K562 (cell line): ENCODE data around the gene OR1N2. TPM values are rescaled to one million over a fixed set of nuclear protein-coding genes. Genes with fewer than 3 reads are reported as not detected.

ENCODE experiments used
- ATAC-seq: fragments of 200-7000 bp; cut with Tn5 transposase; 3 replicates; pipeline ENCODE4 v1.9.1; 2020; ENCODE audit warnings: moderate library complexity
- BruUV-seq: library from RNA; stranded (reverse); fragments of 400-500 nt; replicated peaks from 2 replicates; lab custom pipeline; 2021; lab: Mats Ljungman, UMichigan
- CTCF ChIA-PET: fragments of 300-600 bp; formaldehyde crosslinking; extraction: SDS; loops from one replicate; lab custom pipeline; 2021; ENCODE audit warnings: low intra/inter-chr PET ratio; lab: Yijun Ruan, JAX
- POLR2A ChIA-PET: fragments of 300-600, 350-650 bp; sonication (Branson Sonifier 250); formaldehyde crosslinking; extraction: SDS; loops from one replicate; lab custom pipeline; 2021; ENCODE audit warnings: antibody characterized with exemption, inconsistent platforms; lab: Yijun Ruan, JAX
- DNase-seq, 4 experiments: peaks; one replicate each; pipeline versions ENCODE4 v3.0.0 to v3.0.0-alpha.2; 2011 to 2018; ENCODE audit warnings: low spot score in 3 of 4, mixed read lengths in 3 of 4; ENCODE audit errors: extremely low read depth in 1 of 4
- FAIRE-seq: peaks from 2 replicates; lab custom pipeline; 2011; peaks lifted over from hg19 to GRCh38; lab: Jason Lieb, UNC
- H2AFZ ChIP-seq: 2 replicates; pipeline ENCODE4 v1.6.0; 2011; ENCODE audit warnings: low read depth, low read length, control low read depth, inconsistent platforms
- H3K27ac ChIP-seq: fragments of 200-600 bp; 3 replicates; pipeline ENCODE4 v1.8.0; 2011; ENCODE audit warnings: low read depth, mild to moderate bottlenecking, control low read depth, inconsistent platforms, low read length, moderate library complexity, mixed read lengths; ENCODE audit errors: extremely low read depth
- H3K27me3 ChIP-seq, 2 experiments: fragments of 300-600 bp in 1 of 2; 2 replicates in 1 of 2; 3 replicates in 1 of 2; pipeline versions ENCODE4 v1.6.0 to v1.8.0; 2011; ENCODE audit warnings: inconsistent platforms in 2 of 2, low read length in 2 of 2, mild to moderate bottlenecking in 1 of 2, mixed read lengths in 1 of 2, moderate library complexity in 1 of 2; ENCODE audit not compliant: control insufficient read depth in 2 of 2, insufficient read depth in 2 of 2
- H3K36me3 ChIP-seq: fragments of 300-600 bp; 3 replicates; pipeline ENCODE4 v1.8.0; 2011; ENCODE audit warnings: mild to moderate bottlenecking, low read length, inconsistent platforms; ENCODE audit not compliant: control insufficient read depth, insufficient read depth
- H3K4me1 ChIP-seq, 2 experiments: fragments of 200-600 bp in 1 of 2; replicated peaks in 1 of 2; 2 replicates in 1 of 2; 3 replicates in 1 of 2; pipeline versions ENCODE4 v1.5.1 to v1.8.0; 2011; ENCODE audit warnings: inconsistent platforms in 2 of 2, low read length in 2 of 2, mild to moderate bottlenecking in 1 of 2, mixed read lengths in 1 of 2, moderate library complexity in 1 of 2; ENCODE audit not compliant: control insufficient read depth in 2 of 2, insufficient read depth in 2 of 2
- H3K4me2 ChIP-seq: 2 replicates; pipeline ENCODE4 v1.6.1; 2011; ENCODE audit warnings: low read length, control low read depth, inconsistent platforms, mixed read lengths; ENCODE audit not compliant: insufficient read depth
- H3K4me3 ChIP-seq: fragments of 200-600 bp; sonication (generic), shearing (Covaris generic); 2 replicates; pipeline ENCODE4 v1.5.1; 2016; ENCODE audit warnings: control low read depth, inconsistent platforms
- H3K79me2 ChIP-seq: fragments of 200-600 bp; 3 replicates; pipeline ENCODE4 v1.8.0; 2011; ENCODE audit warnings: low read length, inconsistent platforms; ENCODE audit not compliant: control insufficient read depth, insufficient read depth
- H3K9ac ChIP-seq, 2 experiments: 2 replicates each; pipeline versions ENCODE4 v1.6.0 to v1.6.1; 2011; ENCODE audit warnings: low read depth in 2 of 2, low read length in 2 of 2, control low read depth in 1 of 2, inconsistent platforms in 1 of 2, mild to moderate bottlenecking in 1 of 2, mixed read lengths in 1 of 2; ENCODE audit not compliant: insufficient read depth in 1 of 2
- H3K9me1 ChIP-seq: one replicate; pipeline ENCODE4 v1.6.0; 2011; ENCODE audit warnings: inconsistent platforms, mild to moderate bottlenecking, low read length, moderate library complexity; ENCODE audit not compliant: control insufficient read depth, insufficient read depth
- H3K9me3 ChIP-seq: replicated peaks from 2 replicates; pipeline ENCODE4 v1.5.1; 2011; ENCODE audit warnings: low read depth, low read length, inconsistent platforms; ENCODE audit not compliant: control insufficient read depth, insufficient read depth
- H4K20me1 ChIP-seq: replicated peaks from 2 replicates; pipeline ENCODE4 v1.6.1; 2011; ENCODE audit warnings: low read length, inconsistent platforms, mixed read lengths; ENCODE audit not compliant: control insufficient read depth, insufficient read depth
- CBX5 ChIP-seq: IDR thresholded peaks from 2 replicates; pipeline ENCODE4 v1.6.1; 2014; ENCODE audit warnings: low read depth, borderline replicate concordance
- DMBX1 ChIP-seq: fragments of 250-450 bp; sonication (Bioruptor Pico); IDR thresholded peaks from 2 replicates; pipeline ENCODE4 v1.8.0; 2022; ENCODE audit warnings: inconsistent platforms, mild to moderate bottlenecking, moderate library complexity, borderline replicate concordance
- GATA2 ChIP-seq: sonication (generic); formaldehyde crosslinking; IDR thresholded peaks from 2 replicates; pipeline ENCODE4 v1.4.0; 2020; ENCODE audit warnings: mild to moderate bottlenecking, missing genetic modification reagents
- GMEB1 ChIP-seq: fragments of 250-450 bp; sonication (Bioruptor Pico); IDR thresholded peaks from 2 replicates; pipeline ENCODE4 v1.4.0; 2020; ENCODE audit warnings: mild to moderate bottlenecking
- HNRNPH1 ChIP-seq: fragments of 200-400 bp; formaldehyde crosslinking; optimal IDR thresholded peaks from 2 replicates; pipeline ENCODE3; 2017; ENCODE audit warnings: low read depth, mild to moderate bottlenecking, low read length, moderate library complexity
- NFYB ChIP-seq: IDR thresholded peaks from 2 replicates; pipeline ENCODE4 v1.6.1; 2011; ENCODE audit warnings: mild to moderate bottlenecking, moderate library complexity; ENCODE audit not compliant: insufficient read length; ENCODE audit errors: extremely low read depth
- SAP30 ChIP-seq: fragments of 200-600 bp; sonication (generic); IDR thresholded peaks from 2 replicates; pipeline ENCODE4 v1.6.1; 2012; ENCODE audit warnings: borderline replicate concordance, low read depth, mild to moderate bottlenecking, moderate library complexity, low read length, control low read depth, inconsistent platforms; ENCODE audit not compliant: insufficient read depth, poor library complexity, severe bottlenecking
- TAF9B ChIP-seq: fragments of 450-650 bp; IDR thresholded peaks from 2 replicates; pipeline ENCODE4 v1.6.1; 2018; ENCODE audit warnings: mild to moderate bottlenecking; ENCODE audit not compliant: partially characterized antibody
- TBP ChIP-seq: optimal IDR thresholded peaks from 2 replicates; pipeline ENCODE3; 2011; ENCODE audit warnings: low read depth, low read length, improper control_type of control experiment
- ZNF121 ChIP-seq: sonication (generic); formaldehyde crosslinking; conservative IDR thresholded peaks from 2 replicates; pipeline ENCODE4 v1.8.0; 2022; ENCODE audit warnings: missing genetic modification reagents
- ZNF184 ChIP-seq: sonication (generic); formaldehyde crosslinking; IDR thresholded peaks from 2 replicates; pipeline ENCODE4 v1.5.0; 2020; ENCODE audit warnings: missing genetic modification reagents
- ZNF75A ChIP-seq: fragments of 450-650 bp; formaldehyde crosslinking; IDR thresholded peaks from 2 replicates; pipeline ENCODE4 v1.4.0; 2020; ENCODE audit warnings: mild to moderate bottlenecking
- ZNF76 ChIP-seq: fragments of 250-450 bp; sonication (Bioruptor Pico); IDR thresholded peaks from 2 replicates; pipeline ENCODE4 v1.4.0; 2020; ENCODE audit warnings: mild to moderate bottlenecking, moderate library complexity, borderline replicate concordance
- WGBS: fragments of 100-300 bp; shearing (Covaris generic); methylation state at CpG from one replicate; pipeline ENCODE4 v1.1.6; 2016; ENCODE audit warnings: low coverage, mixed read lengths; ENCODE audit not compliant: insufficient coverage; ENCODE audit errors: missing lambda C conversion rate; 5-methylcytosine and 5-hydroxymethylcytosine counted together
- in situ Hi-C: fragments of 300-500 bp; cut with MboI; formaldehyde crosslinking; loops from 4 replicates; pipeline ENCODE4 v1.15.0; 2018; ENCODE audit warnings: inconsistent platforms, mixed read lengths
- intact Hi-C: fragments of 100-400 bp; cut with micrococcal nuclease; formaldehyde crosslinking; loops from 2 replicates; pipeline ENCODE4 v1.14.2; 2022
- polyA plus RNA-seq, 8 experiments: library from polyadenylated mRNA; depleted of rRNA in 4 of 8; stranded (reverse) in 5 of 8; unstranded in 3 of 8; fragments of >200 nt; fragmentation: Nextera tagmentation in 2 of 8; fragmentation: Illumina TruSeq in 1 of 8; extraction: Ambion mirVana in 2 of 8; extraction: Trizol in 1 of 8; gene quantifications; 2 replicates each; pipeline versions ENCODE4 v1.2.1 to v1.2.3, GENCODE V29; 2011 to 2014; ENCODE audit warnings: inconsistent platforms in 1 of 8, missing spikeins in 1 of 8
- total RNA-seq, 7 experiments: library from RNA; depleted of rRNA in 6 of 7; stranded (reverse); fragments of >200 nt in 6 of 7; fragmentation: Illumina TruSeq in 2 of 7; extraction: Trizol in 2 of 7; gene quantifications; 2 replicates each; pipeline versions ENCODE4 v1.2.1 to v1.2.3, GENCODE V29; 2011 to 2021; ENCODE audit warnings: low replicate concordance in 1 of 7
- TF ChIP-seq, protein P1 (sequence below): sonication (generic); formaldehyde crosslinking; IDR thresholded peaks from 2 replicates; pipeline ENCODE4 v1.8.1; 2023; ENCODE audit warnings: mild to moderate bottlenecking, missing genetic modification reagents, moderate library complexity

The OR1N2 gene
- total and polyA plus RNA-seq, 9 of the 15 experiments (the other 6 are each of a cell fraction or from before 2014, with no cell fraction given), result not detected

- intact Hi-C loops, result no loop called here
- Histone ChIP-seq H3K4me1 (no peaks in the 10 kb centered on the region), H3K27ac (no peak overlapping the region), H3K27me3 (peaks cover 5 to 19% of the 10 kb centered on the region in 2 experiments; a peak in 4 of 5 replicates), H3K4me3 (no peak overlapping the region), H3K36me3 (no peaks in the 10 kb centered on the region), H4K20me1 (no peaks in the 10 kb centered on the region)
- no peak for ATAC-seq
- WGBS, result 0% methylated on average over 2 of the region's 2 CpGs
- CTCF ChIA-PET, result no interaction called here
- in situ Hi-C loops, result no loop called here
- no peak for FAIRE-seq
- no TSS peak for BruUV-seq
- DNase-seq, result no peak
- TF ChIP-seq ZNF76 (CRISPR knock-in tag) (no peak), SAP30 (no peak), TBP (no peak), CBX5 (no peak), GMEB1 (CRISPR knock-in tag) (no peak), TAF9B (no peak), GATA2 (CRISPR knock-in tag) (no peak), ZNF121 (no peak), DMBX1 (CRISPR knock-in tag) (no peak), HNRNPH1 (no peak), ZNF184 (CRISPR knock-in tag) (no peak), ZNF75A (CRISPR knock-in tag) (no peak), NFYB (no peak)
- TF ChIP-seq, protein P1, sequence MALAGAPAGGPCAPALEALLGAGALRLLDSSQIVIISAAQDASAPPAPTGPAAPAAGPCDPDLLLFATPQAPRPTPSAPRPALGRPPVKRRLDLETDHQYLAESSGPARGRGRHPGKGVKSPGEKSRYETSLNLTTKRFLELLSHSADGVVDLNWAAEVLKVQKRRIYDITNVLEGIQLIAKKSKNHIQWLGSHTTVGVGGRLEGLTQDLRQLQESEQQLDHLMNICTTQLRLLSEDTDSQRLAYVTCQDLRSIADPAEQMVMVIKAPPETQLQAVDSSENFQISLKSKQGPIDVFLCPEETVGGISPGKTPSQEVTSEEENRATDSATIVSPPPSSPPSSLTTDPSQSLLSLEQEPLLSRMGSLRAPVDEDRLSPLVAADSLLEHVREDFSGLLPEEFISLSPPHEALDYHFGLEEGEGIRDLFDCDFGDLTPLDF (CRISPR knock-in tag), result no peak
- TF ChIP-seq, all 486 proteins: peak for 0
- H3K4me2 ChIP-seq, result no peak overlapping the region
- POLR2A ChIA-PET, result no interaction called here
- H3K79me2 ChIP-seq, result no peaks in the 10 kb centered on the region
- H2AFZ ChIP-seq, result no peak overlapping the region
- no peaks in the 10 kb centered on the region for H3K9me3 ChIP-seq
- H3K9me1 ChIP-seq, result no peaks in the 10 kb centered on the region
- no peak overlapping the region for H3K9ac ChIP-seq
Measured at GRCh38 chr9:122518226-122518625, 34.7 kb upstream of the OR1N2 start.
